ENCODE measurements around the gene PDSS2. TPM values are rescaled to one million over a fixed set of nuclear protein-coding genes. Genes with fewer than 3 reads are reported as not detected.

PDSS2 gene
- total and polyA plus RNA-seq, 2 donors (not counting 1 experiment from before 2014, with no cell fraction given), result 16.9 to 17.0 TPM

DNA sequence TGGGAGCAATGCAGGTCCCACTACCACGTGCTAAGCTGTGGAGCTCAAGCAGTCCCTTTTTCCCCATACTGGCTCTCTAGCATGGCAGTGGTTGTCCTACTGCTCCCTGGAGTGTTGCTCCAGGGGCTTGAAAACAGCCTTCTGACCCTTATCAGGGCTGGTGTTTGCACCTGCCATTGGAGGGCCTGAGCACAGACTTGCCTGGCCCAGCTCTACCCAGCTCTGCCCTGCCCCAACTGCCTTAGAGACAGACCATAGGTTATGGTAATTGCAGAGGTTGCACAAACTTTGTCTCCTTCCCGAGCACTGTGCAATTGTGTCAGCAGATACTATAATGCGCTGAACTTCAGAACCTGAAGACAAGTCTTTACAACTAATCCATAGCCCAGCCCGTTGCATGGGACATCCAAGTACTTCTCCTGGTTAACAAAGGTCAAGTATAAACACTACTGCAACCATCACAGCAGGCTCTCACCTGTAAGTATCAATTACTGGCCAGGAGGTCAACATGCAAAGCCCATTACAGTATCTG, 58.7 kb downstream of the PDSS2 start:
- Histone ChIP-seq H4K20me1 (ENCODE audit: control insufficient read depth, insufficient read depth, low read length, poor library complexity, severe bottlenecking) (peaks cover 5% of the 10 kb centered on the region), H3K4me3 (ENCODE audit: control extremely low read depth in 1 of 5, extremely low read depth in 1 of 5, insufficient read depth in 1 of 5, low read depth in 2 of 5, low read length in 4 of 5) (no peak overlapping the region), H3K4me2 (replicated peaks; ENCODE audit: low read depth, low read length, poor library complexity, severe bottlenecking) (no peak overlapping the region), H2AFZ (ENCODE audit: insufficient read depth, low read depth, low read length, poor library complexity, severe bottlenecking) (no peak overlapping the region), H3K27ac (ENCODE audit: low read length in 2 of 2) (no peak overlapping the region), H3K36me3 (replicated peaks in 1 of 2; ENCODE audit: control extremely low read depth in 1 of 2, control insufficient read depth in 1 of 2, extremely low read depth in 1 of 2, insufficient read depth in 2 of 2, low read length in 1 of 2) (peaks cover 0 to 18% of the 10 kb centered on the region in 2 experiments), H3K9me3 (ENCODE audit: control extremely low read depth in 1 of 3, control insufficient read depth in 2 of 3, insufficient read depth in 1 of 3, low read length in 2 of 3) (peaks cover 4 to 46% (median 35%) of the 10 kb centered on the region in 3 donors), H3K4me1 (ENCODE audit: control insufficient read depth in 2 of 2, insufficient read depth in 2 of 2, low read length in 2 of 2) (no peaks in the 10 kb centered on the region), H3K79me2 (ENCODE audit: control insufficient read depth, insufficient read depth, low read length) (peaks cover 55% of the 10 kb centered on the region), H3K9ac (ENCODE audit: low read length) (no peak overlapping the region), H3K27me3 (replicated peaks in 1 of 4; ENCODE audit: control extremely low read depth in 1 of 4, control insufficient read depth in 3 of 4, insufficient read depth in 4 of 4, low read length in 3 of 4) (no peaks in the 10 kb centered on the region)
- Mint-ChIP-seq H3K4me1 (no peaks in the 10 kb centered on the region), H3K9me3 (ENCODE audit: insufficient read depth) (peaks cover 21% of the 10 kb centered on the region), H3K27ac (no peak overlapping the region), H3K4me3 (no peak overlapping the region), H3K27me3 (no peaks in the 10 kb centered on the region)
- DNase-seq (no peak), ATAC-seq (ENCODE audit: low read depth) (no peak)
- TF ChIP-seq, protein P1, sequence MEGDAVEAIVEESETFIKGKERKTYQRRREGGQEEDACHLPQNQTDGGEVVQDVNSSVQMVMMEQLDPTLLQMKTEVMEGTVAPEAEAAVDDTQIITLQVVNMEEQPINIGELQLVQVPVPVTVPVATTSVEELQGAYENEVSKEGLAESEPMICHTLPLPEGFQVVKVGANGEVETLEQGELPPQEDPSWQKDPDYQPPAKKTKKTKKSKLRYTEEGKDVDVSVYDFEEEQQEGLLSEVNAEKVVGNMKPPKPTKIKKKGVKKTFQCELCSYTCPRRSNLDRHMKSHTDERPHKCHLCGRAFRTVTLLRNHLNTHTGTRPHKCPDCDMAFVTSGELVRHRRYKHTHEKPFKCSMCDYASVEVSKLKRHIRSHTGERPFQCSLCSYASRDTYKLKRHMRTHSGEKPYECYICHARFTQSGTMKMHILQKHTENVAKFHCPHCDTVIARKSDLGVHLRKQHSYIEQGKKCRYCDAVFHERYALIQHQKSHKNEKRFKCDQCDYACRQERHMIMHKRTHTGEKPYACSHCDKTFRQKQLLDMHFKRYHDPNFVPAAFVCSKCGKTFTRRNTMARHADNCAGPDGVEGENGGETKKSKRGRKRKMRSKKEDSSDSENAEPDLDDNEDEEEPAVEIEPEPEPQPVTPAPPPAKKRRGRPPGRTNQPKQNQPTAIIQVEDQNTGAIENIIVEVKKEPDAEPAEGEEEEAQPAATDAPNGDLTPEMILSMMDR (IDR thresholded peaks at IDR 0.05), result no peak
- no peak for TF ChIP-seq EZH2 (IDR thresholded peaks at IDR 0.05; ENCODE audit: borderline replicate concordance, insufficient read depth, low read depth, low read length, poor library complexity, severe bottlenecking)
- WGBS (ENCODE audit: insufficient coverage), result 99% methylated on average over 4 of the region's 4 CpGs
- ChIA-PET CTCF (interaction anchor here (1.5 kb wide), 1 partner anchor 17 kb away, joined by 3 read pairs; no protein-coding TSS in a partner anchor), POLR2A (no interaction called here)
- intact Hi-C loops (cut with micrococcal nuclease), result no loop called here

DNA sequence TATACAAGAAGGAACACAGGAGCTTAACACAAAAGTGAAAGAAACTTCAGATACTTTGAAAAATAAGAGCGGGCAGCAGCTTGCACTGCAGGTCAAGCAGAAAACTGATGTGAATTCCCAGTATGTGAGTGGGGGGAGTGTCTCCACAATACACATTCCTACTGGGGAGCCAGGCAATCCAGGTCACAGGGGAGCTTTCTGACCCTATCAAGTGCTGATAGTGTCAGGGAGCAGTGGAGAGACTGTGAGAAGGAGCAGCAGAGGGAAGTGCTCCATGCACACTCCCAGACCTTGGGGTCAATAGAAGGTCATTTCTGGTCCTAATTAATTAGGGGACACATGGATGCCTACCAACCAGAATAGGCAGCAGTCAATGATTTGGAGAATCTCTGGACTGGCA, 59.4 kb downstream of the PDSS2 start:
- peaks cover 51% of the 10 kb centered on the region for H3K79me2 ChIP-seq (ENCODE audit: control insufficient read depth, insufficient read depth, low read length)
- no peak overlapping the region for H2AFZ ChIP-seq (ENCODE audit: insufficient read depth, low read depth, low read length, poor library complexity, severe bottlenecking)
- peaks cover 0 to 18% of the 10 kb centered on the region in 2 experiments for H3K36me3 ChIP-seq (replicated peaks in 1 of 2; ENCODE audit: control extremely low read depth in 1 of 2, control insufficient read depth in 1 of 2, extremely low read depth in 1 of 2, insufficient read depth in 2 of 2, low read length in 1 of 2)
- no peak overlapping the region for H3K4me3 ChIP-seq (ENCODE audit: control extremely low read depth in 1 of 5, extremely low read depth in 1 of 5, insufficient read depth in 1 of 5, low read depth in 2 of 5, low read length in 4 of 5)
- intact Hi-C loops (cut with micrococcal nuclease), result no loop called here
- no peaks in the 10 kb centered on the region for H3K27me3 ChIP-seq (replicated peaks in 1 of 4; ENCODE audit: control extremely low read depth in 1 of 4, control insufficient read depth in 3 of 4, insufficient read depth in 4 of 4, low read length in 3 of 4)
- H3K4me1 Mint-ChIP-seq, result no peaks in the 10 kb centered on the region
- DNase-seq (no peak), ATAC-seq (ENCODE audit: low read depth) (no peak)
- peaks cover 4 to 47% (median 30%) of the 10 kb centered on the region in 3 donors for H3K9me3 ChIP-seq (ENCODE audit: control extremely low read depth in 1 of 3, control insufficient read depth in 2 of 3, insufficient read depth in 1 of 3, low read length in 2 of 3)
- CTCF ChIA-PET, result interaction anchor here (1.5 kb wide), 1 partner anchor 18 kb away, joined by 3 read pairs; no protein-coding TSS in a partner anchor
- no peak overlapping the region for H3K27ac ChIP-seq (ENCODE audit: low read length in 2 of 2)
- no peak overlapping the region for H3K4me2 ChIP-seq (replicated peaks; ENCODE audit: low read depth, low read length, poor library complexity, severe bottlenecking)
- no peaks in the 10 kb centered on the region for H3K4me1 ChIP-seq (ENCODE audit: control insufficient read depth in 2 of 2, insufficient read depth in 2 of 2, low read length in 2 of 2)
- no peak overlapping the region for H3K4me3 Mint-ChIP-seq
- no peak for TF ChIP-seq EZH2 (IDR thresholded peaks at IDR 0.05; ENCODE audit: borderline replicate concordance, insufficient read depth, low read depth, low read length, poor library complexity, severe bottlenecking)
- TF ChIP-seq, protein P1 (IDR thresholded peaks at IDR 0.05), result no peak
- H3K9me3 Mint-ChIP-seq (ENCODE audit: insufficient read depth), result peaks cover 17% of the 10 kb centered on the region
- peaks cover 5% of the 10 kb centered on the region for H4K20me1 ChIP-seq (ENCODE audit: control insufficient read depth, insufficient read depth, low read length, poor library complexity, severe bottlenecking)
- no CpG with 5 or more reads among the region's 1 CpG for WGBS (ENCODE audit: insufficient coverage)
- POLR2A ChIA-PET, result no interaction called here
- no peak overlapping the region for H3K27ac Mint-ChIP-seq
- H3K9ac ChIP-seq (ENCODE audit: low read length), result no peak overlapping the region
- no peaks in the 10 kb centered on the region for H3K27me3 Mint-ChIP-seq

All from B cell (primary cell).